K562 (cell line): ENCODE data around the gene PSMB2. TPM values are rescaled to one million over a fixed set of nuclear protein-coding genes. Genes with fewer than 3 reads are reported as not detected.

Experiments used
- ELF2 ChIP-seq: fragments of 250-450 bp; sonication (Bioruptor Pico); IDR thresholded peaks from 2 replicates; pipeline ENCODE4 v1.5.0; 2021; ENCODE audit warnings: mild to moderate bottlenecking
- FUS ChIP-seq: fragments of 200-400 bp; formaldehyde crosslinking; optimal IDR thresholded peaks from 2 replicates; pipeline ENCODE3; 2017; ENCODE audit warnings: low read depth, low read length
- KLF10 ChIP-seq: fragments of 250-450 bp; sonication (Bioruptor Pico); IDR thresholded peaks from 2 replicates; pipeline ENCODE4 v1.6.1; 2021; ENCODE audit warnings: matching md5 sums
- MITF ChIP-seq: IDR thresholded peaks from 2 replicates; pipeline ENCODE4 v1.6.1; 2014; ENCODE audit warnings: antibody characterized with exemption
- NR2C1 ChIP-seq, 2 experiments: fragments of 450-650 bp; IDR thresholded peaks; 2 replicates each; pipeline ENCODE4 v1.6.1; 2017; ENCODE audit warnings: mild to moderate bottlenecking in 2 of 2, antibody characterized with exemption in 1 of 2, inconsistent platforms in 1 of 2, missing compliant biosample characterization in 1 of 2, missing genetic modification characterization in 1 of 2
- PCBP1 ChIP-seq: fragments of 200-400 bp; formaldehyde crosslinking; IDR thresholded peaks from 2 replicates; pipeline ENCODE4 v1.6.1; 2018; ENCODE audit warnings: mild to moderate bottlenecking, low read depth, low read length; ENCODE audit not compliant: poor library complexity, severe bottlenecking
- PML ChIP-seq: IDR thresholded peaks from 2 replicates; pipeline ENCODE4 v1.6.1; 2012; ENCODE audit warnings: low read length, inconsistent platforms
- RBFOX2 ChIP-seq: fragments of 200-400 bp; formaldehyde crosslinking; IDR thresholded peaks from 2 replicates; pipeline ENCODE4 v1.6.1; 2017; ENCODE audit warnings: low read depth, mild to moderate bottlenecking, low read length, moderate library complexity
- SIX5 ChIP-seq, 2 experiments: IDR thresholded peaks; 2 replicates each; pipeline ENCODE4 v1.6.1; 2011; ENCODE audit warnings: low read length in 2 of 2, borderline replicate concordance in 1 of 2, low read depth in 1 of 2, mild to moderate bottlenecking in 1 of 2, moderate library complexity in 1 of 2; ENCODE audit not compliant: insufficient read depth in 1 of 2
- SLC30A9 ChIP-seq: fragments of 250-450 bp; sonication (Bioruptor Pico); IDR thresholded peaks from 2 replicates; pipeline ENCODE4 v1.8.0; 2022; ENCODE audit warnings: mild to moderate bottlenecking, moderate library complexity
- SNRNP70 ChIP-seq: fragments of 200-400 bp; formaldehyde crosslinking; optimal IDR thresholded peaks from 2 replicates; pipeline ENCODE3; 2017; ENCODE audit warnings: low read depth, low read length
- STAT5A ChIP-seq: IDR thresholded peaks from 2 replicates; pipeline ENCODE4 v1.6.1; 2012; ENCODE audit warnings: low read length, inconsistent platforms, borderline replicate concordance
- THAP12 ChIP-seq: fragments of 250-450 bp; sonication (Bioruptor Pico); IDR thresholded peaks from 2 replicates; pipeline ENCODE4 v1.9.0; 2021; ENCODE audit warnings: mild to moderate bottlenecking, inconsistent platforms
- ZBTB8A ChIP-seq: fragments of 450-650 bp; IDR thresholded peaks from 2 replicates; pipeline ENCODE4 v1.6.1; 2018; ENCODE audit warnings: mild to moderate bottlenecking, moderate library complexity; ENCODE audit not compliant: partially characterized antibody
- ZC3H4 ChIP-seq: sonication (generic); formaldehyde crosslinking; IDR thresholded peaks from 2 replicates; pipeline ENCODE4 v1.9.0; 2021; ENCODE audit warnings: missing genetic modification reagents, borderline replicate concordance
- ZNF57 ChIP-seq: fragments of 450-650 bp; formaldehyde crosslinking; IDR thresholded peaks from 2 replicates; pipeline ENCODE4 v1.4.0; 2020; ENCODE audit warnings: mild to moderate bottlenecking, moderate library complexity
- ZNF586 ChIP-seq: fragments of 450-650 bp; formaldehyde crosslinking; conservative IDR thresholded peaks from 2 replicates; pipeline ENCODE4 v1.4.0; 2020; ENCODE audit warnings: mild to moderate bottlenecking, moderate library complexity
- ZNF75A ChIP-seq: fragments of 450-650 bp; formaldehyde crosslinking; IDR thresholded peaks from 2 replicates; pipeline ENCODE4 v1.4.0; 2020; ENCODE audit warnings: mild to moderate bottlenecking
- polyA plus RNA-seq, 8 experiments: library from polyadenylated mRNA; depleted of rRNA in 4 of 8; stranded (reverse) in 5 of 8; unstranded in 3 of 8; fragments of >200 nt; fragmentation: Nextera tagmentation in 2 of 8; fragmentation: Illumina TruSeq in 1 of 8; extraction: Ambion mirVana in 2 of 8; extraction: Trizol in 1 of 8; gene quantifications; 2 replicates each; pipeline versions ENCODE4 v1.2.1 to v1.2.3, GENCODE V29; 2011 to 2014; ENCODE audit warnings: inconsistent platforms in 1 of 8, missing spikeins in 1 of 8
- total RNA-seq, 7 experiments: library from RNA; depleted of rRNA in 6 of 7; stranded (reverse); fragments of >200 nt in 6 of 7; fragmentation: Illumina TruSeq in 2 of 7; extraction: Trizol in 2 of 7; gene quantifications; 2 replicates each; pipeline versions ENCODE4 v1.2.1 to v1.2.3, GENCODE V29; 2011 to 2021; ENCODE audit warnings: low replicate concordance in 1 of 7
- TF ChIP-seq, protein P1 (sequence below): fragments of 450-650 bp; formaldehyde crosslinking; IDR thresholded peaks from 2 replicates; pipeline ENCODE4 v1.4.0; 2020; ENCODE audit warnings: mild to moderate bottlenecking, mixed read lengths
- TF ChIP-seq, protein P2 (sequence below): sonication (generic); formaldehyde crosslinking; IDR thresholded peaks from 2 replicates; pipeline ENCODE4 v1.8.1; 2023; ENCODE audit warnings: mild to moderate bottlenecking, missing genetic modification reagents, moderate library complexity

PSMB2 gene
- total and polyA plus RNA-seq, 9 of the 15 experiments (the other 6 are each of a cell fraction or from before 2014, with no cell fraction given): 71.7 to 543 (median 165) TPM

DNA sequence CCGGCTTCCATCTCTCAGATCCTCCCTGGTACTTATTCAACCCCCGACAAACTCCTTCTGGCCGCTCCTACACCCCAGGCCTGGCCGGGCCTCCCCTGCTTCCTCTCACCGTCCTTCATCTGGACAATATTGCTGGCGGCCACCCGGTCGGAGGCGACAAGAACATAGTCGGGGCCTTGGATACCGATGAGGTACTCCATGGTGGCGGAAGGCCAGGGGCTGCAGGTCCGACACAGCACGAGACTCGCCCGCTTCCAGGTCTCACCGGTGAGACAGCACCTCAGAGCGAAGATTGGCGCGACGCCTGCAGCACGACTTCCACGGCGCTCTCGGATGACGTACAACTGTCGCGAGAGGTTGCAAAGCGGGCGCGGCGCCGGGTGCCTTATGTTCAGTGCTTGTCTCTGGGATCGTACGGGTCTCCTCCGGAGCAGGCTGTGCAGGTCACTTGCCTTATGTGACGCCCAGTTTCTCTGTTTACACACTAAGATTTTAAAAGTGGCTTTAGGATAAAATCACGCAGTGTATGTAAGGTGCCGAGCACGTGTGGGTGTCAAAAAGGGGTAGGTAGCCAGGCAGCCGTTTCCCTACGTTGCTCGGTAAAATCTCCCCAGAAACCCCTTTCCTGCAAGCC is at the start of gene PSMB2 (continued):
- peak; percentile 92 for TF ChIP-seq THAP12 (CRISPR knock-in tag)
- peak; percentile 98 for TF ChIP-seq RBFOX2
- TF ChIP-seq SIX5 (IDR thresholded peaks at IDR 0.05; ENCODE audit: borderline replicate concordance in 1 of 2, insufficient read depth in 1 of 2, low read depth in 1 of 2, low read length in 2 of 2): peak; percentile 31 to 37; a peak in 3 of 4 replicates
- no peak for TF ChIP-seq PCBP1
- TF ChIP-seq NR2C1 (IDR thresholded peaks at IDR 0.05): no peak
- TF ChIP-seq NR2C1 (tag; IDR thresholded peaks at IDR 0.05): peak; percentile 59; the same call in 1 of the 2 replicates
- peak; percentile 23; the same call in 1 of the 2 replicates for TF ChIP-seq MITF
- TF ChIP-seq PML: peak; percentile 91
- TF ChIP-seq ZNF57 (CRISPR knock-in tag): no peak
- no peak for TF ChIP-seq ZNF586 (CRISPR knock-in tag)
- no peak for TF ChIP-seq SLC30A9 (CRISPR knock-in tag)
- no peak for TF ChIP-seq FUS
- no peak for TF ChIP-seq ELF2
- TF ChIP-seq ZBTB8A: no peak
- TF ChIP-seq SNRNP70: no peak
- TF ChIP-seq, protein P1, sequence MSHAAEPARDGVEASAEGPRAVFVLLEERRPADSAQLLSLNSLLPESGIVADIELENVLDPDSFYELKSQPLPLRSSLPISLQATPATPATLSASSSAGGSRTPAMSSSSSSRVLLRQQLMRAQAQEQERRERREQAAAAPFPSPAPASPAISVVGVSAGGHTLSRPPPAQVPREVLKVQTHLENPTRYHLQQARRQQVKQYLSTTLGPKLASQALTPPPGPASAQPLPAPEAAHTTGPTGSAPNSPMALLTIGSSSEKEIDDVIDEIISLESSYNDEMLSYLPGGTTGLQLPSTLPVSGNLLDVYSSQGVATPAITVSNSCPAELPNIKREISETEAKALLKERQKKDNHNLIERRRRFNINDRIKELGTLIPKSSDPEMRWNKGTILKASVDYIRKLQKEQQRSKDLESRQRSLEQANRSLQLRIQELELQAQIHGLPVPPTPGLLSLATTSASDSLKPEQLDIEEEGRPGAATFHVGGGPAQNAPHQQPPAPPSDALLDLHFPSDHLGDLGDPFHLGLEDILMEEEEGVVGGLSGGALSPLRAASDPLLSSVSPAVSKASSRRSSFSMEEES (CRISPR knock-in tag): no peak
- 0 out of 2 replicates have a peak, but pooled peaks have one; percentile 47 for TF ChIP-seq STAT5A
- TF ChIP-seq ZNF75A (CRISPR knock-in tag): no peak
- no peak for TF ChIP-seq KLF10 (CRISPR knock-in tag)
- TF ChIP-seq, protein P2, sequence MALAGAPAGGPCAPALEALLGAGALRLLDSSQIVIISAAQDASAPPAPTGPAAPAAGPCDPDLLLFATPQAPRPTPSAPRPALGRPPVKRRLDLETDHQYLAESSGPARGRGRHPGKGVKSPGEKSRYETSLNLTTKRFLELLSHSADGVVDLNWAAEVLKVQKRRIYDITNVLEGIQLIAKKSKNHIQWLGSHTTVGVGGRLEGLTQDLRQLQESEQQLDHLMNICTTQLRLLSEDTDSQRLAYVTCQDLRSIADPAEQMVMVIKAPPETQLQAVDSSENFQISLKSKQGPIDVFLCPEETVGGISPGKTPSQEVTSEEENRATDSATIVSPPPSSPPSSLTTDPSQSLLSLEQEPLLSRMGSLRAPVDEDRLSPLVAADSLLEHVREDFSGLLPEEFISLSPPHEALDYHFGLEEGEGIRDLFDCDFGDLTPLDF: peak; percentile 71; the same call in 1 of the 2 replicates
- no peak for TF ChIP-seq ZC3H4
